NT2/D1 (cell line): ENCODE results near the gene IGF2BP2.

Experiments used
- SUZ12 ChIP-seq: IDR thresholded peaks from 2 replicates; pipeline ENCODE4 v1.6.1; 2011; ENCODE audit not compliant: insufficient read length, insufficient read depth; ENCODE audit errors: extremely low read depth
- ZNF274 ChIP-seq: IDR thresholded peaks from 2 replicates; pipeline ENCODE4 v1.6.1; 2011; ENCODE audit warnings: mild to moderate bottlenecking, low read depth, low read length

DNA sequence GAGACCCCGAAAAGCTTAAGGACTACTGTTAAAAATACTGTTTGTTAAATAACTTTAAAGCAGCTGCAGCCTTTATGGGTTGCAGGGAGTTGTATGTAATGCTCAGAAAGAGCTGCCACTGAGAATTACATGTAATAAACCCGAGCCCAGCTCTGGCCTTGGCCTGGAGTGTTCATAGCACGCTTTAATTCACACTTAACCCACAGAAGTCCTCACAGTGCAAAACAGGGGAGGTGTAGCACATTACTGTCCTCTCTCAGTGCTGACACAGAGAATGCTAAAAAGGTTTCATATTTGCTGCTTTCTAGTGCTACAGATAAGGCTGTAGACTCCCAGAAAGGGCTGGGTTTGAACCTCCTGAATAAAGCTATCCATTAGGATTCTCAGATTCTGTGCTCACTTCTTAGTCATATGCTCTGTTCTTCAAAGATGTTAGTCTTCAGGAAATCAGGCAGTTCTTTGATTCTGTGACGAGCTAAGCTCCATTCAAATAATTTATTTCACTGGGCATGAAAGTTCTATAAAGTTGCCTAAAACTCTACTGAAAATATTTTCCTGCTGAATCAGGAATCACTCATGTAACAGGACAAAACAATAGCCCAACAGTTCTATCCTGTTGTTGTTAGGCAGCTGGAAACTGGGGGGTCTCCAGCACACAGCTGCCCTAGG is 130.7 kb downstream of the IGF2BP2 start:
- TF ChIP-seq ZNF274 (no peak), SUZ12 (no peak)
